PC-9 (cell line): Measurements from ENCODE around the gene KRTAP10-12. TPM values are rescaled to one million over a fixed set of nuclear protein-coding genes. Genes with fewer than 3 reads are reported as not detected.
"Not testable (repeated sequence)": the region's sequence is repeated elsewhere in the genome, so short reads cannot be mapped to it uniquely, and the experiment has no call there.

Source experiments
- BruUV-seq: library from RNA; stranded (reverse); fragments of 400-500 nt; replicated peaks from 2 replicates; lab custom pipeline; 2021; lab: Mats Ljungman, UMichigan
- CTCF ChIA-PET: fragments of 300-600 bp; sonication (Branson Sonifier 250); formaldehyde crosslinking; loops from one replicate; lab custom pipeline; 2022; ENCODE audit warnings: antibody characterized with exemption; lab: Charles Lee
- POLR2A ChIA-PET: fragments of 300-600 bp; sonication (Branson Sonifier 250); formaldehyde crosslinking; loops from one replicate; lab custom pipeline; 2022; ENCODE audit warnings: antibody characterized with exemption; ENCODE audit not compliant: unreplicated experiment; lab: Charles Lee
- DNase-seq, 2 experiments: peaks; one replicate each; pipeline versions ENCODE4 v3.0.0 to v3.0.0-alpha.2; 2015 to 2022; ENCODE audit warnings: mixed read lengths in 1 of 2
- H2AFZ ChIP-seq: fragments of 200-600 bp; sonication (generic); 2 replicates; pipeline ENCODE4 v1.8.1; 2017; ENCODE audit warnings: antibody characterized with exemption
- H3F3A ChIP-seq: fragments of 200-600 bp; sonication (generic); 2 replicates; pipeline ENCODE4 v1.8.1; 2017; ENCODE audit warnings: antibody characterized with exemption, mild to moderate bottlenecking, low read depth; ENCODE audit not compliant: insufficient read depth
- H3K27ac ChIP-seq: fragments of 200-600 bp; sonication (generic); 2 replicates; pipeline ENCODE4 v1.6.1; 2016; ENCODE audit warnings: mixed run types
- H3K27me3 ChIP-seq: fragments of 200-600 bp; sonication (generic); 2 replicates; pipeline ENCODE4 v1.6.1; 2016; ENCODE audit warnings: low read depth, mixed run types; ENCODE audit not compliant: insufficient read depth
- H3K36me3 ChIP-seq: fragments of 200-600 bp; sonication (generic); 2 replicates; pipeline ENCODE4 v1.6.1; 2016; ENCODE audit warnings: low read depth, mixed run types
- H3K4me1 ChIP-seq: fragments of 200-600 bp; sonication (generic); replicated peaks from 2 replicates; pipeline ENCODE4 v1.6.1; 2016; ENCODE audit warnings: mixed run types; ENCODE audit not compliant: insufficient read depth
- H3K4me2 ChIP-seq: fragments of 200-600 bp; sonication (generic); 2 replicates; pipeline ENCODE4 v1.6.1; 2017; ENCODE audit warnings: mixed run types
- H3K4me3 ChIP-seq: fragments of 200-600 bp; sonication (generic); 2 replicates; pipeline ENCODE4 v1.6.1; 2016; ENCODE audit warnings: mixed run types
- H3K79me2 ChIP-seq: fragments of 200-600 bp; sonication (generic); 2 replicates; pipeline ENCODE4 v1.6.1; 2017; ENCODE audit warnings: low read depth, mixed run types
- H3K9me2 ChIP-seq: fragments of 200-600 bp; sonication (generic); 2 replicates; pipeline ENCODE4 v1.8.1; 2017; ENCODE audit warnings: mild to moderate bottlenecking; ENCODE audit not compliant: insufficient read depth
- H3K9me3 ChIP-seq: fragments of 200-600 bp; sonication (generic); 2 replicates; pipeline ENCODE4 v1.8.1; 2016; ENCODE audit warnings: low read depth; ENCODE audit not compliant: insufficient read depth
- H4K20me1 ChIP-seq: fragments of 200-600 bp; sonication (generic); 2 replicates; pipeline ENCODE4 v1.8.1; 2017; ENCODE audit not compliant: insufficient read depth
- CTCF ChIP-seq: fragments of 200-600 bp; sonication (generic); conservative IDR thresholded peaks from 2 replicates; pipeline ENCODE4 v1.6.1; 2017; ENCODE audit warnings: mixed run types, antibody characterized with exemption, mild to moderate bottlenecking, moderate library complexity
- EZH2 ChIP-seq: fragments of 200-600 bp; sonication (generic); IDR thresholded peaks from 2 replicates; pipeline ENCODE4 v1.8.0; 2017; ENCODE audit warnings: antibody characterized with exemption, low read depth
- intact Hi-C: fragments of 100-400 bp; cut with micrococcal nuclease; formaldehyde crosslinking; loops from one replicate; pipeline ENCODE4 v1.10.0; 2022; ENCODE audit not compliant: unreplicated experiment
- total RNA-seq: library from RNA; stranded (reverse); gene quantifications from 2 replicates; pipeline ENCODE4 v1.2.3, GENCODE V29; 2021

Gene KRTAP10-12
- total RNA-seq, 1 experiment from 2014 or later = not detected

- BruUV-seq = no TSS peak
These were observed 12.5 kb upstream of the KRTAP10-12 start for GRCh38 chr21:44684483-44684882.

GRCh38 chr21:44685050-44685449 lies 11.9 kb upstream of the KRTAP10-12 start:
- H3K9me2 ChIP-seq, H3K9me3 ChIP-seq, H2AFZ ChIP-seq, H3K4me3 ChIP-seq, H3K4me1 ChIP-seq, POLR2A ChIA-PET, H3K27ac ChIP-seq, H3F3A ChIP-seq, DNase-seq, H3K36me3 ChIP-seq, intact Hi-C loops, H4K20me1 ChIP-seq, H3K79me2 ChIP-seq, H3K4me2 ChIP-seq, CTCF ChIA-PET, BruUV-seq: not testable (repeated sequence)
- peaks cover 92% of the 10 kb centered on the region for H3K27me3 ChIP-seq

More at GRCh38 chr21:44684483-44684882, 12.5 kb upstream of the KRTAP10-12 start:
- Histone ChIP-seq H3K27me3 (peaks cover 92% of the 10 kb centered on the region), H3K4me1 (no peaks in the 10 kb centered on the region), H3F3A (no peaks in the 10 kb centered on the region), H3K4me2 (no peak overlapping the region), H3K36me3 (no peaks in the 10 kb centered on the region), H3K4me3 (no peak overlapping the region), H4K20me1 (no peaks in the 10 kb centered on the region), H3K9me2 (no peaks in the 10 kb centered on the region), H3K79me2 (no peaks in the 10 kb centered on the region), H3K27ac (no peak overlapping the region), H3K9me3 (no peaks in the 10 kb centered on the region), H2AFZ (no peak overlapping the region)
- DNase-seq = no peak
- intact Hi-C loops = no loop called here
- no peak for TF ChIP-seq EZH2
- ChIA-PET POLR2A (no interaction called here), CTCF (no interaction called here)

- Histone ChIP-seq H3K9me2 (no peaks in the 10 kb centered on the region), H3F3A (no peaks in the 10 kb centered on the region), H3K4me1 (no peaks in the 10 kb centered on the region), H3K4me3 (no peak overlapping the region), H3K27me3 (peaks cover 92% of the 10 kb centered on the region), H2AFZ (no peak overlapping the region), H3K27ac (no peak overlapping the region), H4K20me1 (no peaks in the 10 kb centered on the region), H3K36me3 (no peaks in the 10 kb centered on the region), H3K9me3 (no peaks in the 10 kb centered on the region), H3K4me2 (no peak overlapping the region), H3K79me2 (no peaks in the 10 kb centered on the region)
- TF ChIP-seq CTCF (no peak), EZH2 (no peak)
- BruUV-seq = no TSS peak
- ChIA-PET CTCF (no interaction called here), POLR2A (no interaction called here)
- intact Hi-C loops = no loop called here
- DNase-seq = no peak
These were observed 10.8 kb upstream of the KRTAP10-12 start for GRCh38 chr21:44686000-44686781.

GRCh38 chr21:44686843-44687561 lies 10.0 kb upstream of the KRTAP10-12 start:
- no peaks in the 10 kb centered on the region for H3K9me3 ChIP-seq
- CTCF ChIA-PET = no interaction called here
- no TSS peak for BruUV-seq

More at GRCh38 chr21:44686843-44687561, 10.0 kb upstream of the KRTAP10-12 start:
- no peaks in the 10 kb centered on the region for H3K4me1 ChIP-seq
- H4K20me1 ChIP-seq = no peaks in the 10 kb centered on the region
- POLR2A ChIA-PET = no interaction called here
- no peak for TF ChIP-seq EZH2
- no peak for TF ChIP-seq CTCF
- intact Hi-C loops = no loop called here
- H3K4me2 ChIP-seq = no peak overlapping the region
- no peak overlapping the region for H2AFZ ChIP-seq
- no peaks in the 10 kb centered on the region for H3K9me2 ChIP-seq
- no peak overlapping the region for H3K27ac ChIP-seq
- H3K27me3 ChIP-seq = peaks cover 92% of the 10 kb centered on the region
- H3K4me3 ChIP-seq = no peak overlapping the region
- DNase-seq = no peak
- no peaks in the 10 kb centered on the region for H3F3A ChIP-seq
- H3K79me2 ChIP-seq = no peaks in the 10 kb centered on the region
- no peaks in the 10 kb centered on the region for H3K36me3 ChIP-seq
